ENCODE data around the gene TNFRSF21.

- TF ChIP-seq EZH2 (IDR thresholded peaks at IDR 0.05; ENCODE audit: borderline replicate concordance, insufficient read depth, low read length, poor library complexity, severe bottlenecking) (no peak), POLR2AphosphoS5 (IDR thresholded peaks at IDR 0.05) (no peak), CTCF (IDR thresholded peaks at IDR 0.05; ENCODE audit: poor library complexity, severe bottlenecking) (no peak), EP300 (conservative IDR thresholded peaks at IDR 0.05; ENCODE audit: poor library complexity, severe bottlenecking) (no peak)
Observed at GRCh38 chr6:47256981-47257730, 52.5 kb downstream of the TNFRSF21 start.

Data from neural cell (in vitro differentiated cells).